ENCODE measurements around the gene IMMT.

- TF ChIP-seq CTCF (IDR thresholded peaks at IDR 0.05) (no peak), ZFX (IDR thresholded peaks at IDR 0.05; ENCODE audit: borderline replicate concordance) (no peak)
These were observed 37.6 kb upstream of the IMMT start for GRCh38 chr2:86232910-86233309.
